ENCODE measurements around the gene ZFP14. TPM values are rescaled to one million over a fixed set of nuclear protein-coding genes. Genes with fewer than 3 reads are reported as not detected.
"Not testable (repeated sequence)": the region's sequence is repeated elsewhere in the genome, so short reads cannot be mapped to it uniquely, and the experiment has no call there.

Gene ZFP14
- polyA plus RNA-seq, 4 donors, result 9.4 to 14.0 (median 13.4) TPM

DNA sequence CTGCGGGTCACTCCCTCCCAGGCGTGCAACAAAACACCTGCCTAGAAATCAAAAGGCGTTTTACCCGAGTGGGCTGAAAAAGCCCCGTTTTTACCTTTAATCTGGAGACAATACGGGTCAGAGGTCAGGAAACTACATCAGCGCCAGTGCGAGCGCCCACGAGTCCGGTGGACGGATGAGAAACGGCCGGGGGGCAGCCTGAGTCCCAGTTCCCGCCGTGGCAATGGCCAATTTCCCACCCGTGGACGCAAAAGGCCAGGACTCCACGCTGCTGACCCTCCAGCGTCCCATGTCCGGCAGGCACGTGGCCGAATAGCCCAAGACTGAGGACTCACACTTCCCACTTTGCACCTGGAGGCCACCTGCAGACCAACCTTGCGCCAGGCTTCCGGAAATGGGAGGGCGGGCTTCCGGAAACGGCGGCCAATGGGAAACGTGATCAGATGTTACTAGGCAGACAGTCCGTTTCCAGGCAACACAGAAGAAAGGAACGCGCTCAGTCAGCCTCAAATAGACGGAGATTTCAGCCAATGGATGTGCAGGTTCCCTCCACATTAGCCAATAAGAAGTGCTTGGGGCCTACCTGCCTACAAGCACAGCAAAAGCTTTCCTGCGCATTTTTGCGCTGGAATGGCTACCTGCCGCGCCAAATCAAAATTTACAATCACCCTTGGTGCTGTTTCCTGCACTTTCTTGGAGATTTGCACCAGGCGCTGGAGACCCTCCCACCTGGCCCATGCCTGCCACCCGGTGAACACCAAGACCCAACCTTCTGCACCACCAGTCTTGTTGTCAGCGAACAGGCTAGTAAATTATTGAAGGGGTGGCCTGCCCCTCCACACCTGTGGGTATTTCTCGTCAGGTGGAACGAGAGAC is 47.4 kb downstream of the ZFP14 start:
- peak; percentile 94 to 95 (median 95) for DNase-seq (ENCODE audit: low read depth in 4 of 4, low spot score in 3 of 4)

DNA sequence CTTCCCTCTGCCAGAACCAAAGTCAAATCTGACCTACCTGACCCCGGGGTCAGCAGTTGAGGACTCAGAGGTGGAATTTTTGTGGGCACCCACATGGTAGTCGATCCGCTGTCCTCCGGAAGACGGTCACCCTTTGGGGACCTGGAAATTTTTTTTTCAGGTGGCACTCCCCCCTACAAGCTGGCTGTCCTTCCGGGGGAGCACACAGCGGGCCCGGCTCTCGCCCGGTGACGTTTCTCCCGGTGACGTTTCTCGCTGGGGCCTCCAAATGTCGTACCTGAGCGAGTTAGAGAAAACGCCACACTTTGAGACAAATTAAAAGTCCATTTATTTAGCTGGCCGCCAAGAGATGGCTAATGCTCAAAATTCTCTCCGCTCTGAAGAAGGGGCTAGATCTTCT is 48.8 kb downstream of the ZFP14 start:
- DNase-seq (ENCODE audit: low read depth in 4 of 4, low spot score in 3 of 4), result no peak

DNA sequence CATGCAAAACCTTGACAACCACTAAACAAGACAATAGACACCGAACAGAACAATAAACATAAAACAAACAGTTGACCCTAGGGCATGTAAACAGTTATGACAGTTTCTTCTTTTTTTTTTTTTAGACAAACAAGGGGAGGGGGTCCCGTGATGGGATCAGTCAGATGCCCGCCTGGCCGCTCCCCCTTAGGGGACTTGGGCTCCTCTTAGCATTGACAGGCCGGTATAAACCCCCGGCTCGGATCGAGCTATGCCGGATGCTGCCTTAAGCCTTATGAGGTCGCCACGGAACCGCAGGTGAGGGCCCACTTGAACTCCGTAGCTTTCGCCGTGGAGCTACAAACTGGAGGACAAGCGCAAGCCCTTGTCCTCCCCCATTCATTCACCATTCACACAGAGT is 49.5 kb downstream of the ZFP14 start:
- not testable (repeated sequence) for DNase-seq (ENCODE audit: low read depth in 4 of 4, low spot score in 3 of 4)

DNA sequence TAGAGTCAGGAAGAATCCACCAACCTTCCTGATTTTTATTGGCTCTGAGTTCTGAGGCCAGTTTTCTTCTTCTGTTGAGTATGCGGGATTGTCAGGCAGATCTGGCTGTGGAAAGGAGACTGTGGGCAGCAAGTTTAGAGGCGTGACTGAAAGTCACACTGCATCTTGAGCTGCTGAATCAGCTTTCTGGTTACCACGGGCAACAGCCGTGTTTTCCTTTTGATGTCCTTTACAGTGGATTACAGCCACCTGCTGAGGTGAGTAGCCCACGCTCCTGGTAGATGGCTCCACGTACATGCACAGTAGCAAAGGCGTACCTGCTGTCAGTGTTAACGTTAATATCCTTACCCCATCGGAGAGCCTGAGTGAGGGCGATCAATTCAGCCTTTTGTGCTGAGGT is 52.4 kb downstream of the ZFP14 start:
- not testable (repeated sequence) for DNase-seq (ENCODE audit: low read depth in 4 of 4, low spot score in 3 of 4)

DNA sequence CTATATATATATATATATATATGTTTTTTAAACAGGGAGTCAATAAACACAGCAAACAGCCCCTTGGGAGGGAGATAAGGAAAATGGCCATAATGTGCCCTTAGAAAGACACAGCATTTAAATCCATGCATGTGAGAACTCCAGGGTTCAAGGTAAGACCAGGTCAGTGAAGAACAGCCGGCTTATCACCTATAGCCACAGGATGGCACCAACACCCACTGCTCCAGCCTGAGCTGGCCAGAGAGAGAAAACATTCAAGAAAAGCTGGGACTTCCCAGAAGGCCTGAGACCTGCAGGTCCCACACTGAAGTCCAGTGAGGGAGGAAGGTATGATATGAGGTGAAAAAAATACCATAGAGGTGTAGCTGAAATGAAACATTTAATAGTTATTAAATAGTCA is 63.8 kb downstream of the ZFP14 start:
- DNase-seq (ENCODE audit: low read depth in 4 of 4, low spot score in 3 of 4), result not testable (repeated sequence)

DNA sequence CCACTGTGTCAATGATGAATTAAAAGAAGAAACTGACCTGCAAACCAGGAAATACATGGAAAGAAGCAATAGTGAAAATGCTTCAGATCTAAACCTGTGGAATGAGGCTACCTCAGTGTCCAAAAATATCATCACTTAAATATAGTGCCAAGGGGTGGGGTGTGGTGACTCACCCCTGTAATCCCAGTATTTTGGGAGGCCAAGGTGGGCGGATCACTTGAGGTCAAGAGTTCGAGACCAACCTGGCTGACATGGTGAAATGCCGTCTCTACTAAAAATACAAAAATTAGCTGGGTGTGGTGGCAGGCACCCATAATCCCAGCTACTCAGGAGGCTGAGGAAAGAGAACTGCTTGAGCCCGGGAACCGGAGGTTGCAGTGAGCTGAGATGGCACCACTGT is 64.9 kb downstream of the ZFP14 start:
- DNase-seq (ENCODE audit: low read depth in 4 of 4, low spot score in 3 of 4), result not testable (repeated sequence)

DNA sequence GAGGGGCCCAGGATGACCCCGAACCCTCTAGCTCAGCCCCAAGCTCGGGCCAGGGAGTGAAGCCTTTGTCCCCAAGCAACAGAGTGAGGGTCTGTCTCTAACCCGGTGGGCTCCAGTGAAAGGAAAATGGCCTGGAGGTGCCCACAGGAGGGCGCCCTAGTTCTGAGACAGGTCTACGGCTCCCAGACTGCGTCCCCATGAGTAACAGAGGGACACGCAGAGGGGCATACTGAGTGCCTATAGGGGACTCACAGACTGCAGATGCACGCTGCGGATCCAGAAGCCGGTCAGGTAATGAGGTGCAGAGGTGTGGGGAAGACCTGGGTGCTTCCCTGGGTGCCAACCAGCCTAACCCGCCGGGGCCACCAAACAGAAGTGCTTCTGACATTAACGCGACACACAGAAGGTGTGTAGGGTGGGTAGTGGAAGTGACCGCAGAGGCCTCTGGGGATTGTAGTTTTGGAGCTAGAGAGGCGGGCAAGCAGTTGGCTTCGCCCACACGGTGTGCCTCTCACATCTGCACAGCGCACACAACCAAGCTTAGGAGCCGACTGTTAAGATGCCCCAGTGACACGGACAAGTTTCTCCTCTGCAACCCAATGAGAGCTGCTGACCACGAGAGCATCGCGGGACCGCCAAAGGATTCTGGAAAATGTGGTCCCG is 67.8 kb downstream of the ZFP14 start:
- not testable (repeated sequence) for DNase-seq (ENCODE audit: low read depth in 4 of 4, low spot score in 3 of 4)

DNA sequence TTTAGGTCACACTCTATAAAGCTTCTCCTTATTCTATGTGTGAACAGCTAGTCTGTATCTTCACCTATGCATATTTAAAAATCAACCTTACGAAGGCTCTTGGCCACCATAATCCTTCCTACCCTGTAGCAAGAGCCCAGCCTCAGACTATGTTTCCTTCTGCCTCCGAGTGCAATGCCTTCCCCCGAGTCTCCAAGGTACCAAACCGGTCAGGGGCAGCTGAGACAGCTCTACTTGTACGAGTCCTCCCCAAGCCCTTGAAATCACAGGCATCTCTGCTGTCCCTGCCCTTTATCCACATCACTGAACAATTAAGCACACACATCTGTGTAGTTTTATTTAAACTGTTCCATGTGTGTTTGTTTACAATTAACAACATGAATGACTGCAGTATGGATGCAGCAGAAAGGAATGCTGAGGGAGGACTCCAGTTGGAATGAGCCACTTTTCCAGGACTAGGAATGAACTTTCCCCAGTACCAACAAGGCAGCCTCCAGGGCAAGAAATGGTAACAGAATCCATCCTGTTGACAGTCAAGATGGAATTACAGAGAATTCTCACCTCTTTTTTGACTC is 68.5 kb downstream of the ZFP14 start:
- not testable (repeated sequence) for DNase-seq (ENCODE audit: low read depth in 4 of 4, low spot score in 3 of 4)

DNA sequence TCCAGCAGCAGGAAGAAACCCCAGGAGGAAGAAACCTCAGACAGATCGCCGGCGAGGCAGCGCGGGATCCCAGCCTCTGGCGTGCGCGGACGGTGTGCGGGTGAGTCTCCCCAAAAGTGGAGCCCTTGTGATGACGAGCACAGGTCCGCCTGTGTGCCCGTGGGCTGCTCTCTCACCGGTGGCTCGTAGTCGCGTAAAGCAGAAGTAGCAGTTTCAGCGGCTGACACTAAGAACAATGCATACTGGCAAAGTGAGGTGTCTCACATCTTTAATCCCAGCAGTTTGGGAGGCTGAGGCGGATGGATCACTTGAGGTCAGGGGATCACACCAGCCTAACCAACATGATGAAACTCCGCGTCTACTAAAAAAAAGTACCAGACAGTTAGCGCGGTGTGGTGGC is 69.2 kb downstream of the ZFP14 start:
- DNase-seq (ENCODE audit: low read depth in 4 of 4, low spot score in 3 of 4), result not testable (repeated sequence)

DNA sequence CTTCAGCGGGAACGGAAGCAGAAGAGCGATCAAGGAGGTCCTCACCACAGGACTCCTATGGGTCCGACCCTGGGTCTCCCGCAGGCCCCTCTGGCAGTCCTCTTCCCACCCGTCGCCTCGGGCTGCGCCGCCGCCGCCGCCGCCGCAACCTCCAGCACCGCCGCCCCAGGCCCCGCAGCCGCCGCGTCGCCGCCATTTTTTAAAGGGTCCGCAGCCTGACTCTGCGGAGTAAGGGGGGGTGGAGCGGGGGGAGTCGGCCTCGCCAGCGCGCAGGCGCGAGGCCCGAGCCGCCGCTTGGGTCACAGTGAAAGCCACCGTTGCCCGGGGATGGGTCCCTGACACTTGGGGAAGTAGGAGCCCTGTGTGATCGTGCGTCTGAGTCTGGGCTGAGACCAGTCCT is 69.7 kb downstream of the ZFP14 start:
- DNase-seq (ENCODE audit: low read depth in 4 of 4, low spot score in 3 of 4), result not testable (repeated sequence)

DNA sequence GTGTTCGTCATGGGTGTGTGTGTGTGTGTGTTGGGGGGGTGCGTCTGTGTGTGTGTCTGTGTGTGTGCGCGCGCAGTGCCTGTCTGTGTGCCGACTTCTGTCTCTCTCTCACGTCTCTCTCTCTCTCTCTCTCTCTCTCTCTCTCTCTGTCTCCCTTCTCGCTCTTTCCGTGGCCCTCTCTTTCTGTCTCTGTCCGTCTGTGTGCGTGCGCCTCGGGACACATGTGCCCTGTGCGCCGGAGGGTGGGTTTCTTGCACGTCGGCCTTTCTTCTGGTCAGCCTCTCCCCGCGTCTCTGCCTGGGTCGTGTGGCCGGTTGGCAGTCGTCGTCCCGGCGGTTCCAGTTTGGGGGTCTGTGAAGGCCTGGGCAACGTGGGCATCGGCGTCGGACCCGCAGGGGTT is 86.7 kb downstream of the ZFP14 start:
- not testable (repeated sequence) for DNase-seq (ENCODE audit: low read depth in 4 of 4, low spot score in 3 of 4)

Other genes starting within 250 kb of the ZFP14 start
- 100 to 1,000 TPM; 461 to 599 (median 568) TPM for gene CAPNS1, start 239.1 kb downstream of the ZFP14 start, polyA plus RNA-seq (ENCODE audit: insufficient read length in 4 of 4)
- 10 to 100 TPM; 22.8 to 44.9 (median 27.0) TPM for gene COX7A1, start 226.8 kb downstream of the ZFP14 start, polyA plus RNA-seq (ENCODE audit: insufficient read length in 4 of 4)
- gene ZNF565, start 164.5 kb downstream of the ZFP14 start, polyA plus RNA-seq (ENCODE audit: insufficient read length in 4 of 4), result 1 to 10 TPM; 5.5 to 9.1 (median 6.6) TPM
- gene ZNF146, start 164.1 kb downstream of the ZFP14 start, polyA plus RNA-seq (ENCODE audit: insufficient read length in 4 of 4), result 100 to 1,000 TPM; 120 to 179 (median 134) TPM
- 10 to 100 TPM; 14.2 to 17.7 (median 14.7) TPM for gene ZFP82, start 39.4 kb upstream of the ZFP14 start, polyA plus RNA-seq (ENCODE audit: insufficient read length in 4 of 4)
- gene ZNF566, start 110.4 kb upstream of the ZFP14 start, polyA plus RNA-seq (ENCODE audit: insufficient read length in 4 of 4), result 10 to 100 TPM; 16.8 to 18.3 (median 17.3) TPM
- 10 to 100 TPM; 30.9 to 40.4 (median 33.7) TPM for gene ZNF260, start 149.1 kb upstream of the ZFP14 start, polyA plus RNA-seq (ENCODE audit: insufficient read length in 4 of 4)
- 10 to 100 TPM; 23.9 to 28.4 (median 24.7) TPM for gene ZNF529, start 194.1 kb upstream of the ZFP14 start, polyA plus RNA-seq (ENCODE audit: insufficient read length in 4 of 4)
- 1 to 10 TPM; 6.0 to 8.9 (median 8.1) TPM for gene ZNF382, start 226.1 kb upstream of the ZFP14 start, polyA plus RNA-seq (ENCODE audit: insufficient read length in 4 of 4)

Measured in left renal pelvis (tissue), 4 donors.